ENCODE results near the gene NEDD4. TPM values are rescaled to one million over a fixed set of nuclear protein-coding genes. Genes with fewer than 3 reads are reported as not detected.

NEDD4 gene
- 57.7 and 60.3 TPM in 2 replicates for total RNA-seq (2022)
- Bru-seq, nascent RNA = percentile 92 among the genes with signal in this experiment
- percentile 89 among the genes with signal in this experiment for BruChase-seq, experiment 1, labeled RNA remaining after a 6-hour chase
- percentile 89 among the genes with signal in this experiment for BruChase-seq, experiment 2, labeled RNA remaining after a 2-hour chase
- long read RNA-seq, full-length matches to known transcripts = 122 of 196 reads
- long read RNA-seq, partial matches to known transcripts = 14 of 196 reads
- long read RNA-seq, other reads (novel, unspliced or antisense) = 60 of 196 reads

- DNase-seq (ENCODE audit: unreplicated experiment) = peak; percentile 90
- peaks cover 20% of the 10 kb centered on the region for H3K36me3 Mint-ChIP-seq (ENCODE audit: insufficient read depth, unreplicated experiment)
- H3K9me3 Mint-ChIP-seq (ENCODE audit: unreplicated experiment) = no peaks in the 10 kb centered on the region
Measured at GRCh38 chr15:55993111-55993803, at the start of gene NEDD4. Gene NEDD4 (minus strand): TSS chr15:55993612. CDS start chr15:55993555, 57 bp downstream.

GRCh38 chr15:56042498-56042897 lies 49.1 kb upstream of the NEDD4 start:
- H3K36me3 Mint-ChIP-seq (ENCODE audit: insufficient read depth, unreplicated experiment) = no peaks in the 10 kb centered on the region
- peaks cover 34% of the 10 kb centered on the region for H3K4me1 Mint-ChIP-seq (ENCODE audit: insufficient read depth, unreplicated experiment)
- no peaks in the 10 kb centered on the region for H3K27me3 Mint-ChIP-seq (ENCODE audit: insufficient read depth, unreplicated experiment)
- H3K27ac Mint-ChIP-seq (ENCODE audit: low read depth, unreplicated experiment) = peak overlapping the region; percentile 38
- intact Hi-C loops (cut with micrococcal nuclease) = no loop called here
- no peak for TF ChIP-seq CTCF (IDR thresholded peaks at IDR 0.05; ENCODE audit: unreplicated experiment)
- DNase-seq (ENCODE audit: unreplicated experiment) = no peak
- H3K9me3 Mint-ChIP-seq (ENCODE audit: unreplicated experiment) = no peaks in the 10 kb centered on the region
- ChIA-PET POLR2A (interaction anchor here (0.8 to 7.8 kb wide), 7 partner anchors 10 to 135 kb away, joined by 3 to 213 read pairs (median 3); partner anchors contain the start of gene NEDD4), CTCF (interaction anchor here (0.9 to 3.1 kb wide), 4 partner anchors 11 to 53 kb away, joined by 3 to 29 read pairs (median 6); no protein-coding TSS in a partner anchor)
- no peak overlapping the region for H3K4me3 Mint-ChIP-seq (ENCODE audit: unreplicated experiment)
- no TSS peak for BruUV-seq (replicated peaks)

More at GRCh38 chr15:55993111-55993803, at the start of gene NEDD4:
- CTCF ChIA-PET = interaction anchor here (0.6 to 7.5 kb wide), 17 partner anchors 8 to 252 kb away, joined by 3 to 79 read pairs (median 4); no protein-coding TSS in a partner anchor
- intact Hi-C loops (cut with micrococcal nuclease) = loop anchor here (1.0 to 2.0 kb wide), 4 partner anchors 47 to 254 kb away; no protein-coding TSS in a partner anchor
- BruUV-seq (replicated peaks) = no TSS peak
- POLR2A ChIA-PET = interaction anchor here (0.6 to 11.8 kb wide), 27 partner anchors 8 to 585 kb away, joined by 3 to 213 read pairs (median 4); partner anchors contain the start of gene PIERCE2
- Mint-ChIP-seq H3K4me1 (ENCODE audit: insufficient read depth, unreplicated experiment) (peaks cover 37% of the 10 kb centered on the region), H3K27ac (ENCODE audit: low read depth, unreplicated experiment) (peak within 1 kb of the TSS; percentile 72), H3K27me3 (ENCODE audit: insufficient read depth, unreplicated experiment) (no peaks in the 10 kb centered on the region), H3K4me3 (ENCODE audit: unreplicated experiment) (peak within 1 kb of the TSS; percentile 83)
- TF ChIP-seq CTCF (IDR thresholded peaks at IDR 0.05; ENCODE audit: unreplicated experiment) = peak; percentile 44

- no peak overlapping the region for H3K4me3 Mint-ChIP-seq (ENCODE audit: unreplicated experiment)
- H3K4me1 Mint-ChIP-seq (ENCODE audit: insufficient read depth, unreplicated experiment) = peaks cover 34% of the 10 kb centered on the region
- no peaks in the 10 kb centered on the region for H3K36me3 Mint-ChIP-seq (ENCODE audit: insufficient read depth, unreplicated experiment)
- DNase-seq (ENCODE audit: unreplicated experiment) = no peak
- H3K27me3 Mint-ChIP-seq (ENCODE audit: insufficient read depth, unreplicated experiment) = no peaks in the 10 kb centered on the region
- no TSS peak for BruUV-seq (replicated peaks)
- no peak for TF ChIP-seq CTCF (IDR thresholded peaks at IDR 0.05; ENCODE audit: unreplicated experiment)
- ChIA-PET CTCF (interaction anchor here (0.6 to 3.1 kb wide), 6 partner anchors 11 to 64 kb away, joined by 3 to 29 read pairs (median 4); no protein-coding TSS in a partner anchor), POLR2A (interaction anchor here (0.8 to 7.8 kb wide), 7 partner anchors 10 to 134 kb away, joined by 3 to 213 read pairs (median 3); partner anchors contain the start of gene NEDD4)
- H3K9me3 Mint-ChIP-seq (ENCODE audit: unreplicated experiment) = no peaks in the 10 kb centered on the region
- H3K27ac Mint-ChIP-seq (ENCODE audit: low read depth, unreplicated experiment) = peak overlapping the region; percentile 38
- intact Hi-C loops (cut with micrococcal nuclease) = no loop called here
Measured at GRCh38 chr15:56042031-56042430, 48.6 kb upstream of the NEDD4 start.
